ENCODE results near the gene TTYH3.

The TTYH3 gene

DNA sequence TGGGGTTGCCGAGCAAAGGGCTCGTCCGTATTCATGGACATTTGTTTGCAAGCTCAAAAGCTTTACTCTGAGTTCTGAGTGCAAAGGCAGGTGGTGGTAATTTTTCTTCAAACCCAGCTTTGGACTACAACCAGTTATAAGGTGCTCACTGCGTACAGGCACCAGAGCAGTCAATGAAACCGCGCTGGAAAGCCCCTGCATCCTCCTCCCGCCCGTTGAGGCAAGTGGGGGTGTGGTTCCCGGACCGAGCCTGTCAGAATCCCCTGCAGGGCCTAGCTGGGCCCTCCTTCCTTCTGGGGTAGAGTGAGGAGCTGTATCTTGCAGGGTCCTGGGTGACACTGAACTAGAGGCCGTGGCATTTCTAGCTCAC, 78.5 kb downstream of the TTYH3 start:
- no peak for DNase-seq (ENCODE audit: low spot score)

DNA sequence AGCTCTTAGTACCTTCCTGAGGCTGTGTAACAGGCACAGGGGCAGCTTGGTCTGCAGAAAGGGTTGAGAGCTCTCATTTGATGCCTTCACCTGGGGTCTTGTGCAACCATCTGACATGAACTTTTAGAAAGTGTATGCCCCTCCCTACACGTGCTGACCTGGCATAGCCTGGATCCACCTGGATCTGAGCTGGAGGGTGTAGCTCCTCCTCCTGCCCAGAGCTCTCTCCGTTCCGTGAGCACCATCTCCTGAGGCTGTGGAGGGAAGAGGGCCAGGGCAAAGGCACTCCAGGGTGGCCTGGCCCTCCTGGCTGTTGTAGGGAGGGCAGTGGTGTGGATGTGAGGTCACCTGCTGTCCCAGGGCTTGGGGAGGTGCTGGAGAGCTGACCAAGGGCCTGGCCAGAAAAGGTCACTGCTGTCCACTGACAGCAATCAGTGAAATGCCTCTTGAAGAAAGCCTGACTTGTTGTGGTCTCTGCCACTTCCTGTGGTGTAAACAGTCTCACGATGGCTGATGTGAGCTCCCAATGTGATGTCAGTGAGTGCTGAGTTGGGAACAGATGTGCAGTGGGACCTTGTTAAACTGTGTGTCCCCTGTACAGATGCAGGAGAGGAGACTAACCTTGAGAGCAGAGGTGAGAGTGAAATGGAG, 79.2 kb downstream of the TTYH3 start:
- no peak for DNase-seq (ENCODE audit: low spot score)

DNA sequence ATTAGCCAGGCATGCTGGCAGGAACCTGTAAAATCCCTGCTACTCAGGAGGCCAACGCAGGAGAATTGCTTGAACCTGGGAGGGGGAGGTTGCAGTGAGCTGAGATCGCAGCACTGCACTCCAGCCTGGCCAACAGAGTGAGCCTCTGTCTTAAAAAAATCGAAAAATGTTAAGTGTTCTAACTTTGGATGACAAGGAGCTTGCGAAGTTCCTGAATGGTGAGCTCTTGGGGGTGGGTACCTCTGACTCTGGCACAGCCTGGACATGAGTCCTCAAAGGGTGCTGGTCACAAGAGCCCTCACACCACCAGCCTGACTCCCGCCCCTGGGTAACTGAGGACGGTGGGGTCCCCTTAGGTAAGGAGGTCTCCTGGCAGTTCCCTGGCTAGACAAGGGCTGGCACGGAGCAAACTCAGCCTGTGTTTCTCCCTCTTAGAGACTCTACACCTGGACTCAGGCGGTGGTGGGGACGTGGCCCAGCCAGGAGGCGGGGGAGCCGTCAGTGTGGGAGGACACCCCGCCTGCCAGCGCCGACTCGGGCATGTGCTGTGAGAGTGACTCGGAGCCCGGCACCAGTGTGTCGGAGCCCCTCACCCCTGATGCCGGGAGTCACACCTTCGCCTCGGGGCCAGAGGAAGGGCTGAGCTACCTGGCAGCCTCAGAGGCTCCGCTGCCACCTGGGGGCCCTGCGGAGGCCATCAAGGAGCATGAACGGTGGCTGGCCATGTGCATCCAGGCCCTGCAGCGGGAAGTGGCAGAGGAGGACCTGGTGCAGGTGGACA, 80.3 kb downstream of the TTYH3 start:
- no peak for DNase-seq (ENCODE audit: low spot score)

DNA sequence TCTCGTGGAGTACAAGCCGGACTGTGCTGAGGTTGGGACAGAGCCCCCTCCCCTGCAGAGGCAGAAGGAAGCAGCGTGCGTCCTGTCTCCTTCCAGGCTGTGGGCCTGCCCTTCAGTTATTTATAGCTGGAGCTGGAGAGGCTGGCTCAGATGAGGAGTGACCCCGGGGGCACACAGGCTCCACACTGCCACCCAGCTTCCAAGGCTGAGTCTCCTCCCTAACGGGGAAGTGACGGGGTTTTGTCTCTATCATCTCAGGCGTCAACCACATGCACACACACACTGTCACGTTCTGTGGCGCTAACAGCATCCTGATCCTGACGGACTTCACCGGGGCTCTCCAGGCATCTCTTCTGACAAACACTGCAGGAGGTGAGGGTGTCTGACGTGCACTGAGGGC, 81.6 kb downstream of the TTYH3 start:
- DNase-seq (ENCODE audit: low spot score): no peak

DNA sequence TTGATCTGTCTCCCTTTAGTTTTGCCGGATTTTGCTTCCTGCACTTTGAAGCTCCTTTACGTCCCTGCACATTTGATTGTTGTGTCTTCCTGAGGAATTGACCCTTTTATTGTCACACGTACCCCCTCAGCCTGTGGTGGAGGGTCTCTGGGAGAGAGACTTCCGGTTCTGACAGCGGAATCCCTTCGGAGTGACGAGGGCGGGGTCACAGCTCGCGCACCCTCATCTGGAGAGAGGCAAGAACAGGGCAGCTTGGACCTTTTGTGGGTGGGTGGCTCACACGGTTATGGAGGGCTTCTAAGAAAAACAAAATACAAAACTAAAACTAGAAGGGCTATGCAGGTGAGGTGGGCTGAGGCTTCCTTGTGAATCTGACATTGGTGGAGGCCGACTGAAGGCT, 82.2 kb downstream of the TTYH3 start:
- no peak for DNase-seq (ENCODE audit: low spot score)

Measured in LoVo (cell line).